ENCODE measurements around the gene DCAF6.
"Not testable (repeated sequence)": the region's sequence is repeated elsewhere in the genome, so short reads cannot be mapped to it uniquely, and the experiment has no call there.

DCAF6 gene

GRCh38 chr1:167936068-167936929, at the start of gene DCAF6:
TSS of gene DCAF6 (plus strand) at chr1:167936683. CDS start at chr1:167936912, 229 bp downstream.
- DNase-seq (ENCODE audit: low read depth in 2 of 2) = peak; percentile 88 to 91

GRCh38 chr1:167887187-167887586, 49.3 kb upstream of the DCAF6 start:
- not testable (repeated sequence) for DNase-seq (ENCODE audit: low read depth in 2 of 2)

- no peak for DNase-seq (ENCODE audit: low read depth in 2 of 2)
These were observed 46.1 kb upstream of the DCAF6 start for GRCh38 chr1:167890400-167890799.

GRCh38 chr1:167893798-167894197, 42.7 kb upstream of the DCAF6 start:
- DNase-seq (ENCODE audit: low read depth in 2 of 2) = no peak

GRCh38 chr1:167898578-167899222, 37.8 kb upstream of the DCAF6 start:
- no peak for DNase-seq (ENCODE audit: low read depth in 2 of 2)

GRCh38 chr1:167899253-167899681, 37.2 kb upstream of the DCAF6 start:
- no peak for DNase-seq (ENCODE audit: low read depth in 2 of 2)

GRCh38 chr1:167900907-167901306, 35.6 kb upstream of the DCAF6 start:
- DNase-seq (ENCODE audit: low read depth in 2 of 2) = no peak

- no peak for DNase-seq (ENCODE audit: low read depth in 2 of 2)
These were observed 31.8 kb upstream of the DCAF6 start for GRCh38 chr1:167904652-167905130.

- DNase-seq (ENCODE audit: low read depth in 2 of 2) = no peak
These were observed 31.3 kb upstream of the DCAF6 start for GRCh38 chr1:167905182-167905581.

- DNase-seq (ENCODE audit: low read depth in 2 of 2) = no peak
These were observed 30.8 kb upstream of the DCAF6 start for GRCh38 chr1:167905671-167906070.

GRCh38 chr1:167909691-167910180, 26.7 kb upstream of the DCAF6 start:
- no peak for DNase-seq (ENCODE audit: low read depth in 2 of 2)

GRCh38 chr1:167910530-167910929, 26.0 kb upstream of the DCAF6 start:
- no peak for DNase-seq (ENCODE audit: low read depth in 2 of 2)

GRCh38 chr1:167911413-167911812, 25.1 kb upstream of the DCAF6 start:
- no peak for DNase-seq (ENCODE audit: low read depth in 2 of 2)

GRCh38 chr1:167912294-167912693, 24.2 kb upstream of the DCAF6 start:
- DNase-seq (ENCODE audit: low read depth in 2 of 2) = no peak

- DNase-seq (ENCODE audit: low read depth in 2 of 2) = no peak
These were observed 22.5 kb upstream of the DCAF6 start, which contains the start of gene ADCY10 for GRCh38 chr1:167913895-167914496. TSS of gene ADCY10 (minus strand) at chr1:167914134. CDS start at chr1:167905140, 8,994 bp downstream.

GRCh38 chr1:167915569-167915968, 20.9 kb upstream of the DCAF6 start:
- DNase-seq (ENCODE audit: low read depth in 2 of 2) = no peak

- DNase-seq (ENCODE audit: low read depth in 2 of 2) = no peak
These were observed 19.5 kb upstream of the DCAF6 start for GRCh38 chr1:167916766-167917511.

GRCh38 chr1:167922023-167922422, 14.5 kb upstream of the DCAF6 start:
- no peak for DNase-seq (ENCODE audit: low read depth in 2 of 2)

- DNase-seq (ENCODE audit: low read depth in 2 of 2) = no peak
These were observed 13.8 kb upstream of the DCAF6 start for GRCh38 chr1:167922611-167923074.

- no peak for DNase-seq (ENCODE audit: low read depth in 2 of 2)
These were observed 13.0 kb upstream of the DCAF6 start for GRCh38 chr1:167923324-167924056.

GRCh38 chr1:167924102-167924501, 12.4 kb upstream of the DCAF6 start:
- no peak for DNase-seq (ENCODE audit: low read depth in 2 of 2)

All from stimulated activated CD4-positive, alpha-beta T cell treated with anti-CD3 and anti-CD28 coated beads, Interleukin-12 subunit alpha, Interleukin-12 subunit beta, amount 100 ng/mL, for 24 hours (primary cell).